Parathyroid adenoma (tissue), 2 donors: Measurements from ENCODE around the gene N4BP2L1.

Source experiments
- H2AFZ ChIP-seq: fragments of 300-600 bp; sonication (generic); one replicate; pipeline ENCODE4 v1.7.0; 2017; ENCODE audit warnings: antibody characterized with exemption, mild to moderate bottlenecking
- H3K27ac ChIP-seq: fragments of 300-600 bp; sonication (generic); one replicate; pipeline ENCODE4 v1.7.0; 2017
- H3K27me3 ChIP-seq: fragments of 300-600 bp; sonication (generic); one replicate; pipeline ENCODE4 v1.7.0; 2017; ENCODE audit warnings: low read length; ENCODE audit not compliant: control insufficient read depth, insufficient read depth
- H3K36me3 ChIP-seq: fragments of 300-600 bp; sonication (generic); one replicate; pipeline ENCODE4 v1.7.0; 2017; ENCODE audit warnings: low read length; ENCODE audit not compliant: control insufficient read depth, insufficient read depth
- H3K4me1 ChIP-seq: fragments of 300-600 bp; sonication (generic); one replicate; pipeline ENCODE4 v1.7.0; 2017; ENCODE audit warnings: control low read depth
- H3K4me2 ChIP-seq: fragments of 300-600 bp; sonication (generic); one replicate; pipeline ENCODE4 v1.7.0; 2017; ENCODE audit warnings: low read length
- H3K4me3 ChIP-seq: fragments of 300-600 bp; sonication (generic); one replicate; pipeline ENCODE4 v1.7.0; 2017; ENCODE audit warnings: low read depth, low read length
- H3K79me2 ChIP-seq: fragments of 300-600 bp; sonication (generic); one replicate; pipeline ENCODE4 v1.7.0; 2017; ENCODE audit warnings: control low read depth
- H3K9ac ChIP-seq: fragments of 300-600 bp; sonication (generic); one replicate; pipeline ENCODE4 v1.7.0; 2017; ENCODE audit warnings: mild to moderate bottlenecking
- H3K9me3 ChIP-seq: fragments of 300-600 bp; sonication (generic); one replicate; pipeline ENCODE4 v1.7.0; 2017; ENCODE audit warnings: low read length; ENCODE audit not compliant: control insufficient read depth
- TF ChIP-seq, protein P1 (sequence below): fragments of 300-600 bp; sonication (generic); IDR thresholded peaks from one replicate; pipeline ENCODE4 v1.7.0; 2017; ENCODE audit warnings: antibody characterized with exemption, mild to moderate bottlenecking
- donor health status: primary hyperparathyroidism.

The N4BP2L1 gene

GRCh38 chr13:32390048-32390447, 37.9 kb downstream of the N4BP2L1 start:
- H3K27ac ChIP-seq, result no peak overlapping the region
- no peaks in the 10 kb centered on the region for H3K4me1 ChIP-seq
- H3K27me3 ChIP-seq, result no peaks in the 10 kb centered on the region
- H3K4me2 ChIP-seq, result no peak overlapping the region
- no peak overlapping the region for H3K4me3 ChIP-seq
- no peak overlapping the region for H3K9ac ChIP-seq
- no peaks in the 10 kb centered on the region for H3K79me2 ChIP-seq
- H3K36me3 ChIP-seq, result no peaks in the 10 kb centered on the region
- no peaks in the 10 kb centered on the region for H3K9me3 ChIP-seq
- TF ChIP-seq, protein P1, sequence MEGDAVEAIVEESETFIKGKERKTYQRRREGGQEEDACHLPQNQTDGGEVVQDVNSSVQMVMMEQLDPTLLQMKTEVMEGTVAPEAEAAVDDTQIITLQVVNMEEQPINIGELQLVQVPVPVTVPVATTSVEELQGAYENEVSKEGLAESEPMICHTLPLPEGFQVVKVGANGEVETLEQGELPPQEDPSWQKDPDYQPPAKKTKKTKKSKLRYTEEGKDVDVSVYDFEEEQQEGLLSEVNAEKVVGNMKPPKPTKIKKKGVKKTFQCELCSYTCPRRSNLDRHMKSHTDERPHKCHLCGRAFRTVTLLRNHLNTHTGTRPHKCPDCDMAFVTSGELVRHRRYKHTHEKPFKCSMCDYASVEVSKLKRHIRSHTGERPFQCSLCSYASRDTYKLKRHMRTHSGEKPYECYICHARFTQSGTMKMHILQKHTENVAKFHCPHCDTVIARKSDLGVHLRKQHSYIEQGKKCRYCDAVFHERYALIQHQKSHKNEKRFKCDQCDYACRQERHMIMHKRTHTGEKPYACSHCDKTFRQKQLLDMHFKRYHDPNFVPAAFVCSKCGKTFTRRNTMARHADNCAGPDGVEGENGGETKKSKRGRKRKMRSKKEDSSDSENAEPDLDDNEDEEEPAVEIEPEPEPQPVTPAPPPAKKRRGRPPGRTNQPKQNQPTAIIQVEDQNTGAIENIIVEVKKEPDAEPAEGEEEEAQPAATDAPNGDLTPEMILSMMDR, result no peak
- H2AFZ ChIP-seq, result no peak overlapping the region

DNA sequence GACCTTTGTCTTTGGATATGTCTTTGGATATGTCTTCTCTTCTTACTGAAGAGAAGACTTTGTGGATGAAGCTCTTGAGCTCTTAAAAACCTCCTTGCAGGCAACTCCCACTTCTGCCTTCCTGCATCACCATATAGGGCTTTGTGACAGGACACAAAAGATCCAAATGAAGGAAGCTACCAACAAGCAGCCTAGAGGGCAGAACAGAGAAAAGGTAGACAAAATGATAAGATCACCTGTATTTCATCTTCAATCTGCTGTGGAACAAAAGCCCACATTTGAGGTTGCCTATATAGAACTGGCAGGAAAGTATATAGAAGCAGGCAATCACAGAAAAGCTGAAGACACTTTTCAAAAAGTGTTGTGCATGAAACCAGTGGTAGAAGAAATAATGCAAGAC, 42.5 kb downstream of the N4BP2L1 start:
- no peak overlapping the region for H3K4me3 ChIP-seq
- no peak overlapping the region for H3K27ac ChIP-seq
- no peak overlapping the region for H2AFZ ChIP-seq
- H3K36me3 ChIP-seq, result no peaks in the 10 kb centered on the region
- H3K9me3 ChIP-seq, result no peaks in the 10 kb centered on the region
- no peak overlapping the region for H3K9ac ChIP-seq
- H3K79me2 ChIP-seq, result no peaks in the 10 kb centered on the region
- H3K4me1 ChIP-seq, result no peaks in the 10 kb centered on the region
- TF ChIP-seq, protein P1, result no peak
- H3K4me2 ChIP-seq, result no peak overlapping the region
- H3K27me3 ChIP-seq, result no peaks in the 10 kb centered on the region

GRCh38 chr13:32384702-32385101, 43.2 kb downstream of the N4BP2L1 start:
- Histone ChIP-seq H3K79me2 (no peaks in the 10 kb centered on the region), H3K27me3 (no peaks in the 10 kb centered on the region), H3K36me3 (no peaks in the 10 kb centered on the region), H3K9ac (no peak overlapping the region), H2AFZ (no peak overlapping the region), H3K4me1 (no peaks in the 10 kb centered on the region), H3K4me3 (no peak overlapping the region), H3K9me3 (no peaks in the 10 kb centered on the region), H3K4me2 (no peak overlapping the region), H3K27ac (no peak overlapping the region)
- TF ChIP-seq, protein P1, result no peak

DNA sequence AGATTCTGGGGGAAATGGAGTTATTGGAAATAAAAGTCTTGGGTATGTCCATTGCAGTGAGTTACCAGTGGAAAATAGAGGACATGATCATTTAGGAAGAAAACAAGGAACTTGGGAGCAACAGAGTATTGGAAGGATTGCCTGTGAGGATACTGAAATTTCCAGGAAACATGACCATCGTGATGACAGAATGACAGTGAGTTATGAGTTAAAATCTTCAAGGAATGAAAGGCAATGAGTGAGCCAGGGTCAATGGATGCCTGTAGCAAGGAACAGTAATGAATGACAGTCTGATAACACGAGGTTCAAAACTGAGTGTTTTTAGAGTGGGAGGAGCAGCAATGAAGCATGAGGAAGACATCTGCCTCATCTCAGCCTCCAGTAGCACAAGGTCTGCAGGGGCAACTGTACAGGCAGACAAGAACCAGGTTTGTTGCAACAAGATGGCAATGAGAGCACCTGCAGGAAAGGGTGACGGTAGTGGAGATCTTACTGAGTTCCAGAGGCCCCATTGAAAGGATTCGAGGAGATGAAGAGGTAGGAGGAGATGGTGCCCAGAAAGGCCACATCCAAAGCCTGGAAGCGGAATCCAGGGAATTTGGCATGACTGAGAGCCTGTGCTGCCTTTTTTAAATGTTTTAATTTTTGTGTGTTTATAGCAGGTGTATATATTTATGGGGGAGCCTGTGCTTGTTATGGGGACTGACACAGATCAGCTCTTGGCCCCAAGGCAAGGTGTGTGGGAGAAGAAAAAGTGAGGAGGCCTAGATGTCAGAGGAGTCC, 43.9 kb downstream of the N4BP2L1 start:
- Histone ChIP-seq H3K36me3 (no peaks in the 10 kb centered on the region), H3K79me2 (no peaks in the 10 kb centered on the region)

More for the DNA sequence above, 43.9 kb downstream of the N4BP2L1 start:
- Histone ChIP-seq H3K4me3 (no peak overlapping the region), H3K27me3 (no peaks in the 10 kb centered on the region), H3K4me1 (no peaks in the 10 kb centered on the region), H3K4me2 (no peak overlapping the region), H3K9me3 (no peaks in the 10 kb centered on the region), H3K9ac (no peak overlapping the region), H3K27ac (no peak overlapping the region), H2AFZ (no peak overlapping the region)
- TF ChIP-seq, protein P1, result no peak
